NCI-H1436 (cell line): Measurements from ENCODE around the gene LCLAT1.

Experiments
- DNase-seq: peaks from one replicate; lab custom pipeline; 2025; lab: John Stamatoyannopoulos, UW

Gene LCLAT1

DNA sequence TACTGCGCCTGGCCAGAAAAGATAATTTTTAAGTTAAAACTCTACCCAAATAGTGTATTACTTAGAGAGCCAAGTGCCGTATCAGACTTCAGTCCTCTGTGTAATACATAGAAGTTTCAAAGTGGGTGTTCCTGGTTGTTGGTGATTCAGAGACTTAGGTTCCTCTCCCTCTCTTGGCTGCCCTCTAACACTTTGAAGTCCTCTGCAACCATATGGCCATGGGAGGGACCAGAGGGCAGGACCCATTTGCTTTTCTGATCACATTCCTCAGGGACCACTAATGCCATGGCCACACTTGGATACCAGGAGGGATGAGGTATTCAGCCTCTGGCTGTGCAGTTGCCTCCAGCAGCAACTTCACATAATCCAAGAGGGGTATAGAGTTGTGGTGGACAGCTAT lies 228.7 kb downstream of the LCLAT1 start:
- DNase-seq: no peak

DNA sequence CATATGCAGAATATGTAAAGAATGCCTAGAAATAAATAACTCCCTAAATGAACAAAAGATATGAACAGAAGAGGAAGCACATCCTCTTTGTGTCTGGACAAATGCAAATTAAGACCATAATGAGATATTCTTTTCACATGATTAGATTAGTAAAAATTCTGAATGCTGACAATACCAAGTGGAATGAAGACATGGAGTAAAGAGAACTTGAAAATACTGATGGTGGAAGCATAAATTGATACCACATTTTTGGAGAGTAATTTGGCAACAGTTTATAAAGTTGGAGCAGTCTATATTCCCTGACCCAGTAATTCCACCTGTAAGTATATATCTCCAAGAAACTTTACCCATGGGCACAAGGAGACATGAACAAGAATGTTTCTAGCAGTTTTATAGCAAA lies 230.2 kb downstream of the LCLAT1 start:
- DNase-seq: no peak

DNA sequence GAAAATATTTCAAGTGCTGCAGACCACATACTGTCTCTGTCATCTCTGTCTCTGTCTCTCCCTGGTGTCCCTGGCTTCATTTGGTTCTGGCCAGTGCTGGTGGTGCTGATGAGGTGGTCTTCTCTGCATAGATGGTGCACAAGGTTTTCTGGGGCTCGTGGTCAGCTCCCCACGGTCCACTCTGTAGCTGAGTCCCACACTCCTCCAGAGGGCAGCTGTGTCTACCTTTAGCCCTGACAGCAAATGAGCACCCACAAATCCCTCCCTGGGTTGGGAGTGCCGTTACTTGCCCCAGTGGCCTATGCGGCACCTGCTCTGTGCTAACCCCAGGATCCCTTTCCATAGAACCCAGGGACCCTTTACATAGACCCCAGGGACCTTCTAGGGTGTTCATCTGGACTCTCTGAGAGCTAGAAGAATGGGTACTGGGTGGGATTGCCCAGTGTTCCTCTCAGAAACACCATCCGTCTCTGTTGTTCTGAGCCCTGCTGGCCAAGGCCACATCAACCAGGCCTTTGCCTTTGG lies 230.9 kb downstream of the LCLAT1 start:
- no peak for DNase-seq

DNA sequence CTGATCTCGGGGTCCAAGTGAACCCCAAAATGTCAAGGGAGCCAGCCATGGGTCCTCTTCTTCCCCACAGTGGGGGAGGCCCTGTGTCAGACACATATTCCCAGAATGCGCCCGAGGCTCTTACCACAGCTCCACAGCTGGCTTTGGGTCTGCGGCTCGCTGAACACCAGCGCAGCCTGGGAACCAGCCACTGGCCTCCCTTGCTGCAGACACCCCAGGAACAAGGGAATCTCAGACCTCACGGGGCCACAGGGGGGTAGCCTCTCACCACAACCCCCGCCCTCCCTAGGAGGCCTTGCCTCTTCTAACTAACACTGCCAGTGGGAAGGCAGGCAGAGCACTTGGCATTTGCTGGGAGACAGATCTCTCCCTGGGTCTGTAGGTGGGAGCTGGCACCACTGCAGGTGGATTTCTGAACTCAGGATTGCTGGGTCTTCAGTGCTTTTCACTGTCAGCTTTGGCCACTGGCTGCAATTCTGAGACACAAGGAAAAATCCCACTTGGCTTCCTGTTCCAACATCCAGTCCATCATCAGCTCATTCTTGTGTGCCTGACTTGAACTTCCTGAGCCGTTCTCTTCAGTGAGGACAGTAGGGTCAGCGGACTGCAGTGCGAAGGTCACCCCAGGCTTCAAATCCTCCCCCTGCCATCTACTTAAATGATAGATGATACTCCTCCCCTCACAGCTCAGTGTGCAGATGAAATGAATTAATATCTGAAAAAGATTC lies 231.5 kb downstream of the LCLAT1 start:
- DNase-seq: no peak

DNA sequence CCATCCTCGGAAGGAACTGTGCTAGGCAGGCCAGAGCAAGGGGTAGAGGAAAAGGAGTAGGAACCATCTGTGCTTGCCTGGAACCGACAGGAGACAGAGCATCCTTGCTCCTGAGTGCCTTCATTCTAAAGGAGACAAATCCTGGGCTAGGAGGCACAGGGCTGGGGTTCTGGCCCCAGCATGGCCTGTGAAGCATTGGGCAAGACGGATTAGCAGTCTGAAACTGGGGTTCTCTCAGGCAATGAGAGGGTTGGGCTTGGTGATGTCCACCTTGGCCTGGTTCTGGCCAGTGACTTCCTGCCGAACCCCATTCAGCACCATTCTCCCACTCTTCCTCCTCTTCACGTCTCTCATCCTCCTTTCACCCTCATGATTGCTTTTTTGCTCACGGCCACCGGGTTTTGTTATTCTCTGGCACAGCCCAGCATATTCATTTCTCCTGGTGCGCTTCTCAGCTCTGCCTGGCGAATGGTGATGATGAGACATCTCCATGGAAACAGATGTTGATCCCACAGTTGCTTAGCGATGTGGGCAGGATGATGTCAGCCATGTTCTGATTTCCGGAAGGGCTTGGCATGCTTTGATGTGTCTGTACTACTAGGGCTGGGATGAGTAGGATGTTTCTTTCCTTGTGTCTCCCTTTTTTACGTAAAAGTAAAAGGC lies 232.5 kb downstream of the LCLAT1 start:
- peak; percentile 18 for DNase-seq

DNA sequence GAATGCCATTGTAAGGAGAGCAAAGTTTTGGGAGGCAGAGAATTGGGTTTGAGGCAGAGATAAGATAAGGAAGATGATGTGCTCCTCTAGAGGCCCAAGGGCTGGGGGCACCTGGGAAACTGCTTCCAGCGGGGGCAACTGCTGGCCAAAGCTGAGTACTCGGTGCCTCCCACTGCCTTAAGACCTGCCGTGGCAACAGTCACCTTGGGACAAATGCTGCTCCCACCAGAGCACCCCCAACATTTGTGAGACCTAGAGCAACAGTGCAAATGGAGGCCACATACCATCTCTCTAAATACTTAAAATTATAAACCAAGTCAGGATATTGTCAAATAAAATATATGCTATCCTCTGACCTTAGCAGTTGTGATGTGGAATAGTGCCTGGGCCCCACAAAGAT lies 233.1 kb downstream of the LCLAT1 start:
- DNase-seq: no peak

DNA sequence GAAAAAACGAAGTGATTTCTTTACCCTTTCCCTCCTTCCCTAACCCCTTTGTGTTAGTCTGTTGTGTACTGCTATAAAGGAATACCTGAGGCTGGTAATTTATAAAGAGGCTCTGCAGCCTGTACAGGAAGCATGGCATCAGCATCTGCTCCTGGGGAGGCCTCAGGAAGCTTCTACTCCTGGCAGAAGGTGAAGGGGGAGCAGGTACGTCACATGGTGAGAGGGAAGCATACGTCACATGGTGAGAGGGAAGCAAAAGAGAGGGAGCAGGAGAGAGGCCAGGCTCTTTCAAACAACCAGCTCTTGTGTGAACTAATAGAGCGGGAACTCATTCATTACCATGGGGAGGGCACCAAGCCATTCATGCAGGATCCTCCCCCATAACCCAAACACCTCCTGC lies 234.0 kb downstream of the LCLAT1 start:
- DNase-seq: no peak

DNA sequence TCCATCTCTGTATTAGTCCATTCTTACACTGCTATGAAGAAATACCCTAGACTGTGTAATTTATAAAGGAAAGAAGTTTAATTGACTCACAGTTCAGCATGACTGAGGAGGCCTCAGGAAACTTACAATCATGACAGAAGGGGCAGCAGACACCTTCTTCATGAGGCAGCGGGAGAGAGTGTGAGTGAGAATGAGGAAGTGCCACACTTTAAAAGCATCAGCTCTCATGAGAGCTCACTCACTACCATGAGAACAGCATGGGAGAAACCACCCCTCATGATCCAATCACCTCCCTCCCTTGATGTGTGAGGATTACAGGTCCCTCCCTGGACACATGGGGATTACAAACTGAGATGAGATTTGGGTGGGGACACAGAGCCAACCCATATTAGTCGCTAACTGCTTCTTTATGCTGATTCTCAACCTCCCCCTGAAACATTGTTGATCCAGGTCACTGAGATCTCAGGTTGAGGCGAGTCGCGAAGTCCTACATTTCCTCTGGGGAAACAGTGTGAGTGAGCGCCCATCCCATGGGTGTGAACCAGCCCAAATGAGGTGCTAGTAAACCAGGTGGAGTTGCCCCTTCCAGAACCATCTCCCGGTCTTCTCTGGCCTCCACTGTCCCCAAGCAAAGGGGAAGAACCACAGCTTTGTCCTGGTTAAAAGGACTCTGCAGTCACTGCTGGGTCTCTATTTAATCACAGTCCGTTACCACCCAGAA lies 236.3 kb downstream of the LCLAT1 start:
- no peak for DNase-seq

DNA sequence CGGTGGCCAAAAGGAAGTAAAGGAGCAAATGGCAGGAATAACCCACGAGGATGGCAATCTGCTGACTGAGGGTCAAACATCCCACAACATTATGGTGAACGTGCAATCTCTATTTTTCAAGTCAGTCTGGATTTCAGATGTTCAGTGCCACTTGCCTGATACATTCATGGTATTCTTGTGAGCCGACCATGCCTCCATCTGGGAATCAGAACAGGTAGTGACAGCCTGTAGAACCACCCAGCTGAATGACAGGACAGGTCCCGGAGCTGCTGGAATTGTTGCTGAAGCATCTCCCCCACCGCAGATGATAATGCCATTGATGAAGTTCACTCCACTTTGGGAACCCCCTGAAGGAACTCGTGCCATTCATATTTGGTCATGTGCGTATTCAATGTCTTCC lies 237.0 kb downstream of the LCLAT1 start:
- no peak for DNase-seq

DNA sequence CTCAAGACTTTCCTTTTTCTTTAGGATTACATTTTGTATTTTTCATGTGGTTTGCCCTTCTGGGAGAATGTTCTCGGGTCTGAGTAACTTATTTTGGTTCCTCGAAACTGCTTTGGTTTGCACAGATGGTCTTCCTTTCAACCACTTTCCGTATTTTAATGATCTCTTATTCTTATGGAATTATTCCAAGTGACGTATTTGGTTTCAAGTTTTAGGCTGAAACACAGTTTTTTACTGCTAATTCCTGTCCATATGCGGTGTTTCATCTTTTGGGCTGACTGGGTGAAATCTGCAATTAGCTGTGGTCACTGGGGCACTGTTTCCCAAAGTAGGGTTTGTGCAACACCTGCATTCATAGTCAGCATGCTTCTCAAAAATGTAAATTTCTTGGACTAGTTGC lies 237.5 kb downstream of the LCLAT1 start:
- no peak for DNase-seq

DNA sequence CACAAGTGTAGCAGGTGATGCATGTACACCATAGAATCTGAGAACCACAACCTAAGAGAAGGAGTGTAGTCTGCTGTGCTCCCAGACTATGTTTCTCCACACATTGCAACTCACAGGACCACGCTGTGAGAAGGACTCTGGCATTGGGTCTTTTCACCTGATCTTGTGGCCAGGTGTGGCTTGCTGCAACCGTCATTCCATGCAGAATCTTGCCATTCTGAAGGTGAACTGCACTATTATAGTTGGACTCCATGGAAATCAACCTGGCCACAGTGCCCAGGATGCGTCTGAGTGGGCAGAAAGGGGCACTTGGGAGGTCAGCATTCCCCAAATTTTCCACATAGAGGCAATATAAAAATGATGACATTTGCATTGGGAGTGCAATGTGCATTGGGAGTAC lies 237.9 kb downstream of the LCLAT1 start:
- no peak for DNase-seq

DNA sequence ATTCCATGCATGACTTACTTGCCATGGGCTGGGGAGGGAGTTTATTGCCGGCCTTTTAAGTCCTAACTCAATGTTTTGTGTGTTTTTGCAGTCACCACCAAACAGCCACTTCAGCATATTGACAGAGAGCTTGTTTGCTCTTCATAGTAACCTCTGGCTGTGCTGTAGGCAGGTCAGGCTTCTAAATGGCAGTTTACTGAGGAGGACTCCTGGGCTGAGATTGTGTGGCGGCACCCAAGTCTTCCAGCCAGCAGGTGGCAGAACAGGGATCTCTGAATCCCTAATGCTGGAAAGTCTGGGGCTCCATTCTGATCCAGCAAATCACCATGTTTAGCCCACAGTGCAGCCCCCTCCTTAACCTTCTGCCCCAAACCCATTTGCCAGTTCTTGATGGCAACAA lies 239.0 kb downstream of the LCLAT1 start:
- DNase-seq: peak; percentile 39

DNA sequence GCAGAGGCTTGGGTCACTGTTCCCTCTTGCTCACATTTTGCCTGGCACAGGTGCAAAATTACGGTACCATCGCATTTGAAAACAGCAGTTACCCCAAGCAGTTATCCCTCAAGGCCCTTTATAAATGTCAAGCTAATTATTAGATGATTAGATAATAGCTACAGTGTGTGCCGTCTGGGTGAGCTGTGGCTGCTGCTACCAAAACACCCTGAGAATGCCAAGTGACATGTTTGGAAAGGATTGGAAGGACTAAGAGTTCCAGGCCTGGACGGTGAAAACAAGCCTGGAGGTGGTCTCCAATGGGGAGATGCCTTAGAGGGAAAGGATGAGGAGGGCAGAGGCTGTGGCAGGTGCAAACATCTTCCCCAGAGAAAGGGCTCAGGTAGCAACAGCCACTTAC lies 239.6 kb downstream of the LCLAT1 start:
- DNase-seq: no peak

DNA sequence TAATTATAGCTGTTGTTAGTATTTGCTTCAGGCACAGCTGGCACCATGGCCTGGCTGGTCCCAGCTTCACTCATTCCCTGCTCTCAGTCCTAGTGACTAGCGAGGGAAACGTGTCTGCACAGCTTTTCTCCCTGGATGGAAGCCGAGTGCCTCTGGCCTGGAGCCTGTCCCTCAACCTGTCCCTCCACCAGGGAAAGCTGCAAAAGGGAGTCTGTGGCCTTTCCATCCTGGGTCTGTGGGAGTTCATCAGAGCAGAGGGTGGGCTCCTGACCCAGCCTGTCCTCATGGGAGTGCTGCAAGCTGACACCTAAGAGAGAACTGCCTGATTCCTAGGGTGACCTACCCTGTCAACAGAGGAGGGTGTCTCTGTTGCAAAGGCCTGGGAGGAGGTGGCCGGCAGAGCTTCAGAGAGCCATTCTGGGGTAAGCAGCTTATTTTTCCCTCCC lies 241.9 kb downstream of the LCLAT1 start:
- no peak for DNase-seq

DNA sequence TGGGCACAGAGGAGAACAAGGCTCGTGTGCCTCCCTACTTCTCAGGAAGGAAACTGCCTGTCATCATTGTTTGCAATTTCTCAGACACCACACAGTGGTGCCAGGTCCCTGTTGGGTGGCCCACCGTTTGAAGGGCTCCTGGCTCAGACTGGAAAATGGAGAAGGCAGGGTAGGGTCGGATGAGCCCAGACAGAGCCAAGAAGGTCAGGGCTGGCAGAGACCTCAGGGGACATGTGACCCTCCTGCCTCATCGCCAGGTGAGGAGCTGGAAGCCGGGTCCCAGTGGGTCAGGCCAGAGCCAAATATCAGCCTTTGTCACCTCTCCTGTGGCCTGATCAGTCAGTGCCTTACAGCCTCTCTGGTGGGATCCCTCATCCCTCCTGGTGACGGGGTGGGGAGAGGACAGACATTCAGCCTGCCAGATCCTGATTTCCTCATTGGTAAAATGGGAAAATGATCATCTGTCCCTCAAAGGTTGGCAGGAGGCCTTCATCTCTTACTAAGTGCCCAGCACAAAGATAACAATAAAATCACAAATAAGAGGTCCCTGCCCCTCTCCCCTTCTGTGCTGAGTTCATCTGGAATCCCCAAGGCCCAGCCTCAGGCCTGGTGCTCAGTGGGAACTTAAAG lies 242.6 kb downstream of the LCLAT1 start:
- DNase-seq: no peak

DNA sequence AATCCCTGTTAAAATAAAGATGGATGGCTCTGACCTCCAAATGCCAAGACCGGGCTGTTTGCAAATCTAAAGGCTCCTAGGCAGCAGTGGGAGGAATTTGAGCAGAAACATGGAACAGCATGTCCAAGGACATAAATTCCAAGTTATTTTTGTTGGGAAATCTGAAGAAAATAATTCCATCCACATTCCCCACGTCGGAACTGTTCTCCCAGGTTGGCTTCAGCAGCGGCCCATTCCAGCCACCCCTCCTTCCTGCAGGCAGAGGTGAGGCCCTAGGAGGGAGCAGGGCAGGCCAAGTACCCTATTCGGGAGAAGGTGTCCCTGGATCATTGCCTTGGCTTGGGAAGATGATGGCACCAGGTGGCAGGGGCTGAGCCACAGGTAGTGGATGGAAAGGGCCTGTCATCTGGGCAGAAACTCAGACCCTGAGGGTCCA lies 243.1 kb downstream of the LCLAT1 start:
- no peak for DNase-seq

DNA sequence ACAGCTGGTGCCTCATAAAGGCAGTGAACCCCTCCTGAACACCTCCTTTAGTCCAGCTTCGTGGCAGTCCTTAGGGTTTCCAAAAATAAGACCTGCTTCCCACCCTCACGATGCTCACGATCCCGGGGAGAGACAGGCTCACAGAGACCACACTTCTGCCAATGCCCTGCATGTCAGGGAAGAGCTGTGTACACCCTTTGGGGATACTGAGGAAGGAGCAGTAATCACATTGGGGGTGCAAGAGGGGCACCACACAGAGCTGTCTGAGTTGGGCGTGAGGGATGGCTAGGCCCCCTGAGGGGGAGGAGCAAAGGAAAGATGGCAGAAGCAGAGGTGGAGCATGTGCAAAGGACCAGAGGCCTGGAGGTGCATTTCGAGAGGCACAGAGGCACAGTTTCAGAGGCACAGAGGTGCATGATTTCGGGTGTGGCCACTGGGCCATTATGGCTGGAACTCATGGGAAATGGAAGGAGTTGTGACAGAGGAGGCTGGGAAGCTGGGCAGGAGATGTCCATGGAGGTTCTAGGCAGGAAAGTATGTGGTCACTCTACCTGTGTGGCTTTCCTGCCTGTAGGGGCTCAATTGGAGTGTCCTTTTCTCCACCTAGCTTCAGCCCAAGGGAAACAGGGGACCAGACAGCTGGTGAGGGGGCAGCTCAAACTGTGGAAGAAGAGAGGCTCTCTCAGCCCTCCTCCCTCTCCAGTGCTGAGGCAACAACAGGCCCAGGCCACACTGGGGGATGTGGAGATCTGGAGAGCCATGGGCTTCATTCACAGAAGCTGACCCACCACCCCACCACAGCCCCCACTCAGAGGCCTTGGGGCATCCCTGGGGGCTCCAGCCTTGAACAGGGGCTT lies 244.3 kb downstream of the LCLAT1 start:
- DNase-seq: no peak

DNA sequence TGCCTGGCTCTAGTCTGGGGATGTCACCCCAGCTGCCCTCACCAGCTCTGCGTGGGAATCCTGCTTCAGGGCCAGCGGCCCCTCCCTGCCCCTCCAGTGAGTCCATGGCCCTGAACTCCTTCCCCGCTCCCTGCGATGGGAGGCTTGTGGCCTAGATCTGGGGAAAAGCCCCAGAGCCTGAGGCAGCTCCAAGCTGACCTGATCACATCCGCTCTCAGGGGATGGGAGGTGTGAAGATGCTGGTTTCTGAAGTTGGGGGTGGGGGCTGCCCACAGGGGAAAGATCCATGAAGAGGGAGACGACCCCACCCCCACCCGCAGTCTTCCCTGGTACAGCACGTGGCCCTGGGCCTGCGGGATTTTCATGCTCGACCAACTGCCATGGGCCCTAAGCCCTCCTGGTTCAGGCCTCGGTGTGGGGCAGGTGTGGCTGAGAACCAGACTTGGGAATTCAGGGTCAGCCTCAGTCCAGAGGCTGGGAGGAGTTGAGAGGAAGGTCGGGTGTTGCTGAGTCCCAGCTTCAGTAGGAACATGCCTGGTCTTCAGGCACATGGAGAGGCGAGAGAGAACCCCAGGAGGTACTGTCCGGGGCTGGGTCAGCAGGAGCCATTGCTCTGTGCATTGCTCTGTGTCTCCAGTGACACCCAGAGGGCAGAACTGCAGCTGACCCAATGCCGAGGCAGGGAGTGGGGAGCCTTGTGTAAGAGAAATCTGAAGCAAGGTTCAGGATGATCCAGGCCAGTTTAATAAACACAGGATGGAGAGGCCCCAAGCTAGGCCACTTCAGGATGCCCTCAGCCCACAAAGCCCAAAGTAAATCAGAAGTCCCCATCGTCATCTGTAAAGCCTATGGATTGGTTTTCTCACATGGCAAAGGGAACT lies 245.1 kb downstream of the LCLAT1 start:
- no peak for DNase-seq

DNA sequence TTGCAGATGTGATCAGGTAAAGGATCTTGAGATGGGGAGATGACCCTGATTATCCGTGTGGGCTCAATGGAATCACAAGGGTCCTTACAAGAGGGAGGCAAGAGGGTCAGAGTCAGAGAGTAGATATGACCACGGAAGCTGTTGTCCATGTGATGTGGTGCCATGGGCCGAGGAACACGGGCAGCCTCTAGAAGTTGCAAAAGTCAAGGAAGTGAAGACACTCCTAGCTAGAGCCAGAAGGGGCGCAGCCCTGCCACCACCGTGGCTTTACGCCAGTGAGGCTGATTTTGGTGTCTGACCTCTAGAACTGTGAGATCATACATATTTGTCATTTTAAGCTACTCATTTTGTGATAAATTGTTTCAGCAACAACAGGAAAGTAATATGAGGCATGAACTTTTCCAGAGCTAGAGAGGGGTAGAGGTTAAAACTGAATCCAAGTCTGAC lies 245.8 kb downstream of the LCLAT1 start:
- DNase-seq: no peak
